Measurements from ENCODE around the gene MGMT. TPM values are rescaled to one million over a fixed set of nuclear protein-coding genes. Genes with fewer than 3 reads are reported as not detected.

Gene MGMT
- total and polyA plus RNA-seq, 2 of the 4 experiments (the other 2 are of a cell fraction) = 11.5 to 17.8 TPM

GRCh38 chr10:129768437-129769355 lies 301.7 kb downstream of the MGMT start:
- dilution Hi-C loops (cut with HindIII; ENCODE audit: low sequenced_read_pairs, unreplicated experiment) (no loop called here), in situ Hi-C loops (cut with MboI; ENCODE audit: low sequenced_read_pairs) (no loop called here), intact Hi-C loops (cut with micrococcal nuclease) (no loop called here)
- no peak overlapping the region for H2AFZ ChIP-seq (replicated peaks; ENCODE audit: low read length, poor library complexity)
- no peaks in the 10 kb centered on the region for H3K4me1 ChIP-seq (ENCODE audit: control insufficient read depth, insufficient read depth, low read length)
- H3K23ac ChIP-seq (ENCODE audit: low read depth, low read length) = no peak overlapping the region
- no peak overlapping the region for H3K4me3 ChIP-seq (ENCODE audit: insufficient read depth, low read depth, low read length)
- no peak overlapping the region for H4K91ac ChIP-seq (ENCODE audit: insufficient read depth, low read depth, low read length)
- no peak overlapping the region for H3K18ac ChIP-seq (ENCODE audit: low read depth, low read length)
- peaks cover 33% of the 10 kb centered on the region for H3K9me3 ChIP-seq (ENCODE audit: control insufficient read depth, insufficient read depth, low read length)
- H3K56ac ChIP-seq (ENCODE audit: extremely low read depth, insufficient read depth, low read length) = no peak overlapping the region
- no peak overlapping the region for H4K5ac ChIP-seq (ENCODE audit: low read depth, low read length)
- H2BK20ac ChIP-seq (ENCODE audit: low read depth, low read length) = no peak overlapping the region
- H3K9me1 ChIP-seq (ENCODE audit: insufficient read depth, low read length) = no peaks in the 10 kb centered on the region
- TF ChIP-seq ELK1 (IDR thresholded peaks at IDR 0.05; ENCODE audit: borderline replicate concordance, low read depth, low read length) = no peak
- no peak for TF ChIP-seq RAD21 (IDR thresholded peaks at IDR 0.05; ENCODE audit: low read length)
- TF ChIP-seq BHLHE40 (IDR thresholded peaks at IDR 0.05; ENCODE audit: low read depth, low read length) = no peak
- TF ChIP-seq FOS (IDR thresholded peaks at IDR 0.05; ENCODE audit: low read depth, low read length) = no peak
- TF ChIP-seq MXI1 (IDR thresholded peaks at IDR 0.05; ENCODE audit: borderline replicate concordance, low read depth, low read length) = no peak
- no peak for TF ChIP-seq POLR2A (IDR thresholded peaks at IDR 0.05; ENCODE audit: low read depth, low read length)
- TF ChIP-seq USF2 (IDR thresholded peaks at IDR 0.05; ENCODE audit: low read depth, low read length) = no peak
- no peak for TF ChIP-seq RFX5 (IDR thresholded peaks at IDR 0.05; ENCODE audit: low read depth, low read length)
- TF ChIP-seq CTCF (conservative IDR thresholded peaks at IDR 0.05; ENCODE audit: low read depth, low read length) = no peak
- TF ChIP-seq RCOR1 (IDR thresholded peaks at IDR 0.05; ENCODE audit: insufficient replicate concordance, low read length) = no peak
- no peak overlapping the region for H2AK5ac ChIP-seq (ENCODE audit: low read depth, low read length)
- no peak overlapping the region for H3K4ac ChIP-seq (ENCODE audit: low read depth, low read length)
- BruUV-seq (replicated peaks) = no TSS peak
- no peaks in the 10 kb centered on the region for H4K20me1 ChIP-seq (ENCODE audit: insufficient read depth, low read length)
- no peak overlapping the region for H2BK5ac ChIP-seq (ENCODE audit: low read depth, low read length, poor library complexity, severe bottlenecking)
- H4K8ac ChIP-seq (ENCODE audit: low read depth in 2 of 2, low read length in 2 of 2) = no peak overlapping the region
- H2BK15ac ChIP-seq (ENCODE audit: low read depth, low read length) = no peak overlapping the region
- POLR2A ChIA-PET (ENCODE audit: unreplicated experiment) = no interaction called here
- no peak overlapping the region for H3K27ac ChIP-seq (ENCODE audit: insufficient read depth, low read length)
- no peak overlapping the region for H3K4me2 ChIP-seq (ENCODE audit: low read depth, low read length)
- DNase-seq = no peak
- no peak overlapping the region for H3K14ac ChIP-seq (replicated peaks; ENCODE audit: low read depth, low read length)
- 88% methylated on average over 15 of the region's 44 CpGs; no CpG with 5 or more reads in 1 of the 2 experiments for WGBS, 2 experiments (ENCODE audit: extremely low coverage in 2 of 2, insufficient read length in 1 of 2)
- CTCF ChIA-PET = no interaction called here
- no peaks in the 10 kb centered on the region for H3K27me3 ChIP-seq (ENCODE audit: control insufficient read depth, insufficient read depth, low read length)
- H2BK120ac ChIP-seq (ENCODE audit: low read depth, low read length) = no peak overlapping the region
- no peak overlapping the region for H3K9ac ChIP-seq (ENCODE audit: low read depth, low read length)
- H2AK9ac ChIP-seq (replicated peaks; ENCODE audit: low read depth, low read length, poor library complexity) = no peak overlapping the region
- H3K79me1 ChIP-seq (ENCODE audit: low read depth in 1 of 2, low read length in 2 of 2) = no peaks in the 10 kb centered on the region
- H3K36me3 ChIP-seq (ENCODE audit: control insufficient read depth, insufficient read depth, low read length) = no peaks in the 10 kb centered on the region
- ATAC-seq (ENCODE audit: low read depth) = no peak

Data from IMR-90 (cell line).